AG10803 (cell line): Measurements from ENCODE around the gene CCNK.
A peak's percentile ranks its signal among the peaks of the same experiment; 100 is the strongest.

Experiments
- DNase-seq: peaks from one replicate; pipeline ENCODE4 v3.0.0; 2010; ENCODE audit warnings: low read depth
- H3K4me3 ChIP-seq: 2 replicates; pipeline ENCODE4 v1.5.1; 2011; ENCODE audit warnings: mild to moderate bottlenecking, low read length, control low read depth
- TF ChIP-seq, protein P1 (sequence below): conservative IDR thresholded peaks from 2 replicates; pipeline ENCODE4 v1.5.1; 2011; ENCODE audit warnings: mild to moderate bottlenecking, low read length, control low read depth, inconsistent platforms

The CCNK gene

DNA sequence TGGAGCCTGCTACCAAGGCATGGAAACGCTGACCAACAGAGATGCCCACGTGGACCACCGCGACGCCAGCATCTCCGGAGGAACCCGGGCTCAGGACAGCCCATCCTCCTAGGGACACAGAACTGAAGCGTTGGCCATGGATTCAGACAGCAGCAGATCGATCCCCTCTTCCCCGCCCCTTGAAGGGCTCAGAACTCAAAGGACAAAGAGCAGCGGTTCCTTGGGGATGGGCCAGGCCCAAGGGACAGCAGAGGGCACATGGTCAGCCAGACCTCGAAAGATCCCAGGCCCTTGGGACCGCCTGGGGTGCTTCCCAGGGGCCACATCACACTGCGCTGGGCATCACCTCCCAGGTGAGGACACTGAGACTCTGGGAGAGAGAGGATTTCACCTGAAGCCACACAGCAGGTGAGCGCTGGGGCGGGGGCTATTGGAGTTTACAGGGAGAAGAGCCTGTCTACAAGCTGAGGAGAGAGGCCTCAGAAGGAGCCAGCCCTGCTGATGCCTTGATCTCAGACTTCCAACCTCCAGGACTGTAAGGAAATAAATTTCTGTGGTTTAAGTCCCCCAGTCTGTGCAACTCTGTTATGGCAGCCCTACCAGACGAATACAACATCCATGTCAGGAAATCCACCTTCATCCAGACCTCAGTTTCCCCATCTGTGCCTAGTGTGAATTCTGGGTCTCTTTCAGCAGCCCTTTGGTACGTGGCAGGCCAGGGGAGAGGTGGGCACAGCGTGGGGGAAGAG, 49.4 kb downstream of the CCNK start:
- TF ChIP-seq, protein P1, sequence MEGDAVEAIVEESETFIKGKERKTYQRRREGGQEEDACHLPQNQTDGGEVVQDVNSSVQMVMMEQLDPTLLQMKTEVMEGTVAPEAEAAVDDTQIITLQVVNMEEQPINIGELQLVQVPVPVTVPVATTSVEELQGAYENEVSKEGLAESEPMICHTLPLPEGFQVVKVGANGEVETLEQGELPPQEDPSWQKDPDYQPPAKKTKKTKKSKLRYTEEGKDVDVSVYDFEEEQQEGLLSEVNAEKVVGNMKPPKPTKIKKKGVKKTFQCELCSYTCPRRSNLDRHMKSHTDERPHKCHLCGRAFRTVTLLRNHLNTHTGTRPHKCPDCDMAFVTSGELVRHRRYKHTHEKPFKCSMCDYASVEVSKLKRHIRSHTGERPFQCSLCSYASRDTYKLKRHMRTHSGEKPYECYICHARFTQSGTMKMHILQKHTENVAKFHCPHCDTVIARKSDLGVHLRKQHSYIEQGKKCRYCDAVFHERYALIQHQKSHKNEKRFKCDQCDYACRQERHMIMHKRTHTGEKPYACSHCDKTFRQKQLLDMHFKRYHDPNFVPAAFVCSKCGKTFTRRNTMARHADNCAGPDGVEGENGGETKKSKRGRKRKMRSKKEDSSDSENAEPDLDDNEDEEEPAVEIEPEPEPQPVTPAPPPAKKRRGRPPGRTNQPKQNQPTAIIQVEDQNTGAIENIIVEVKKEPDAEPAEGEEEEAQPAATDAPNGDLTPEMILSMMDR: no peak
- H3K4me3 ChIP-seq: no peak overlapping the region
- DNase-seq: peak; percentile 23

DNA sequence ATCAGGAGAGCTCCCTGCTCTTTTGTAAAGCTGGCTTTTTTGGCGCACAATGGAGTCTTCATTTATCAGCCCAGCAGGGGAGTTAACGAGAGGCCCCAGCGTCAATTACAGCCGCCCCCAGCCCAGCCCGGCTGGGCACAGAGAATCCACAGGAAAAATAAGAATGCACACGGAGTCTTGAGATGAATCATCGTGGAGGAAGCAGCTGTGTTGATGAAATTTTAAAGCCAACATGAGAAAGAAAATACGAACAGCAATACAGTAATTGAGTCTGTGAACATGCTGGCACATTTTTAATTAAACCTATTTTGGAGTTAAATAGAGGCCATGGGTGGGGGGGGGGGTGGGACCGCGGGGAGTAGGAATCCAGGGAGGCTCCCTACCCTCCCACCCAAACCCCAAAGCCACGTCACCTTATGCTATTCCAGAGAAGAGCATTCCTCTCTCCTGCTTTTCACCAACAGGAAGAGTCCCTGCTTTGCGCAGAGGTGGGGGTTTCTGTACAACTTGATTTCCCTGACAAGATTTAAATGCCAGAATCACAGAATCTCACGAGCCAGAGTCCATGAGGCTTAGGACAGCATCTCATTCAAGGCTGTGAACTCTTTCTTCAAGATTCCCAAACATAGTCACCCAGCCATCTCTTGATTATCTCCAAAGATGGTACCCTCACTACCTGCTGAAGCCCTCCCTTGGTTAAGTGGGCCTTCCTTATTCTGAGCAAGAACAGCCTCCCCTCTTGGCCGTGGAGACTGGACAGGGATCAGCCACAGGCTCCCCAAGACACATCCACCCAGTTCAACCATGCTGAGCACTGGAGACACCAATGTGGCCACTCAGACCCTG, 50.3 kb downstream of the CCNK start:
- no peak overlapping the region for H3K4me3 ChIP-seq
- TF ChIP-seq, protein P1: no peak
- peak; percentile 77 for DNase-seq

DNA sequence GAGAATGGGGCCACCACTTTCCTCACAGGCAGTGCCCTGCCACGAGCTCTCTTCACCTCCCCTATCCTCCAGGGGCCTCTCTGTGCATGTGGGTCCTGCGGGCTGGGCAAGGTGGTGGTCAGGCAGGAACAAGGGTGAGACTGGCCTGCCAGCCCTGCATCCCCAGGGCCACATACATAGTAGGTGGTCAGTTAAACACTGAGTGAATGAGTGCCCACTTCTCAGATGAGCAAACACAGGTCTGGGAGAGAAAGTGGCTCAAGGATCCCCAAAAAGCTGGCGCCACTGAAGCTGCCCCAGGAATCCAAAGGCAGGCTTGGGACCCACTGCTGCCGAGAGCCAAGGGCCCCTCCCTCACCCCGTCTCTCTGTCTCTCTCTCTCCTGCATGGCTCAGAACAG, 51.1 kb downstream of the CCNK start:
- TF ChIP-seq, protein P1: no peak
- no peak overlapping the region for H3K4me3 ChIP-seq
- DNase-seq: no peak

DNA sequence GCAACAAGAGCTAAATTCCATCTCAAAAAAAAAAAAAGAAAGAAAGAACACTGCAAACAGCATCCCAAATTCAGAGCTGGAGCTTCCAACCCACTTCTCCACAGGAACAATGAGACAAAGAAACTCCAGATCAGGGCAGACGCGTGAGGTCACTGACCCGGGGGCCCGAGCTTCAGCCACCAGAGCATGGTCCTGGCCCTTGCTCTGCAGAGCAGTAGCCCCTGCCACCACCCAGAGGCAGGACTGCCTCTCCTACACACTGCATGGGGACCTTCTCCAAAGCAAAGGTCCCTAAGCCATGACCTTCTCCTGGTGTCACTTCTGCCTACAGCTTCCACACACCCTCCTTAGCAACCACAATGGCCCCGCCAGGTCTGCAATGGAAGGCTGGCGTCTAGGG, 53.1 kb downstream of the CCNK start:
- TF ChIP-seq, protein P1: no peak
- no peak for DNase-seq
- no peak overlapping the region for H3K4me3 ChIP-seq

DNA sequence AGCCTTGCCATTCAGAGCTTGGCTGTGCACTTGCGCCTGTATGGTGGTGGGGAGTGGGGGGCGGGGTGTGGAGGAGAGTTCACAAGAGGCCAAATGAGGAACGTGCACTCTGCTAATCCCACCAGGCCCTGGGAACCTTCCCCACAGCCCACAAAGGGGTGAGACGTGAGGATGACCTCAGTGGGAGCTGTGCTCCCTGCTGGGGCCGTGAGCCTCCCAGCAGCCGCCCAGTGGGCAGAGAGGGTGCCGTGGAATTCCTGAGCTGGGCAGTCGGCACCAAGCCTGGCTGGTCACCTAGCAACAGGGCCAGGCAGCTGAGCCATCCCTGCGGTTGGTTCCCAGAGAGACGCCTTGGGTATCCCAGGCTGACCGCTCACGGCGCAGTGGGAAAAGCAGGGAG, 53.7 kb downstream of the CCNK start:
- no peak for DNase-seq
- H3K4me3 ChIP-seq: no peak overlapping the region
- TF ChIP-seq, protein P1: no peak

DNA sequence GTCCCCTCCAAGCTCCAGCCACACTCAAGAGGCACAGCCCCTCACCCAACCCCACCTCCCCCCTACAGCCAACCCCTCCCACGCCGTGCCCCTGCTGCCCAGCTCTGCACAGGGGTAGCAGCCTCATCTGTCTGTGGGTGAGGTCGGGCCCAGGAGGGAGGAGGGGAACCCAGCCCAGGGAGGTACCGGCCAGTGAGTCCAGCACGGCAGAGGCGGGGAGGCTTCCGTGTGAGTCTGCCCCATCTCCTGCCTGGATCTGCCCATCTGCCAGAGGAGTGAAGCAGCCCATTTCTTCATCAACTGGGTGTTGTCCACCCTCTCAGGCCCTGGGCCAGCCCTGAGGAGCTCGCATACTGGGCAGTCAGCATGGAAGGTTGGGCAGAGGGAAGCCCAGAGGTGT, 54.2 kb downstream of the CCNK start:
- H3K4me3 ChIP-seq: no peak overlapping the region
- TF ChIP-seq, protein P1: no peak
- DNase-seq: no peak
